Measurements from ENCODE around the gene MGMT. TPM values are rescaled to one million over a fixed set of nuclear protein-coding genes. Genes with fewer than 3 reads are reported as not detected.

Gene MGMT
- total and polyA plus RNA-seq, 2 experiments from 2014 or later: 19.3 to 21.9 TPM

GRCh38 chr10:129525401-129525801 lies 58.4 kb downstream of the MGMT start (continued):
- no peak for TF ChIP-seq ZNF462 (CRISPR knock-in tag; IDR thresholded peaks at IDR 0.05)
- no peak for TF ChIP-seq NANOG (IDR thresholded peaks at IDR 0.05; ENCODE audit: borderline replicate concordance)
- no peak for TF ChIP-seq EZH2phosphoT487 (IDR thresholded peaks at IDR 0.05; ENCODE audit: unreplicated experiment)
- TF ChIP-seq EZH2 (IDR thresholded peaks at IDR 0.05; ENCODE audit: low read depth, unreplicated experiment): no peak

GRCh38 chr10:129526943-129527342 lies 59.9 kb downstream of the MGMT start:
- no peak overlapping the region for H3K27ac Mint-ChIP-seq
- no peak overlapping the region for H3K4me3 ChIP-seq
- no peaks in the 10 kb centered on the region for H3K79me2 ChIP-seq (replicated peaks; ENCODE audit: insufficient read depth)
- H3F3A ChIP-seq (replicated peaks; ENCODE audit: low read depth): no peaks in the 10 kb centered on the region
- no peak overlapping the region for H3K4me2 ChIP-seq
- H2AFZ ChIP-seq: no peak overlapping the region
- no peaks in the 10 kb centered on the region for H3K9me3 Mint-ChIP-seq
- no peak overlapping the region for H3K27ac ChIP-seq (ENCODE audit: low read depth)
- no peak for TF ChIP-seq ZNF462 (CRISPR knock-in tag; IDR thresholded peaks at IDR 0.05)
- no peak for TF ChIP-seq CREB1 (CRISPR knock-in tag; IDR thresholded peaks at IDR 0.05; ENCODE audit: low read depth)
- TF ChIP-seq JUNB (IDR thresholded peaks at IDR 0.05; ENCODE audit: unreplicated experiment): no peak
- TF ChIP-seq NANOG (IDR thresholded peaks at IDR 0.05; ENCODE audit: borderline replicate concordance): no peak
- no peak for TF ChIP-seq CTCF (conservative IDR thresholded peaks at IDR 0.05; ENCODE audit: low read depth in 2 of 2)
- TF ChIP-seq EZH2 (IDR thresholded peaks at IDR 0.05; ENCODE audit: low read depth, unreplicated experiment): no peak
- TF ChIP-seq STAT1 (IDR thresholded peaks at IDR 0.05; ENCODE audit: unreplicated experiment): no peak
- no peak for ATAC-seq
- no peak overlapping the region for H3K4me3 Mint-ChIP-seq
- H3K9me2 ChIP-seq (ENCODE audit: insufficient read depth): 0 out of 2 replicates have a peak, but pooled peaks cover 4% of the 10 kb centered on the region
- H3K4me1 ChIP-seq (ENCODE audit: insufficient read depth): peaks cover 2% of the 10 kb centered on the region; the same call in 1 of the 2 replicates
- peaks cover 6% of the 10 kb centered on the region for H3K27me3 Mint-ChIP-seq (ENCODE audit: insufficient read depth, low read depth, poor library complexity)
- H3K27me3 ChIP-seq (ENCODE audit: insufficient read depth): no peaks in the 10 kb centered on the region
- DNase-seq (ENCODE audit: low spot score): no peak
- H3K36me3 ChIP-seq (ENCODE audit: insufficient read depth): no peaks in the 10 kb centered on the region
- H4K20me1 ChIP-seq (replicated peaks; ENCODE audit: insufficient read depth): no peaks in the 10 kb centered on the region; the same call in 1 of the 2 replicates
- H3K36me3 Mint-ChIP-seq (ENCODE audit: low read depth): peaks cover 6% of the 10 kb centered on the region; the same call in 2 of the 3 replicates
- H3K4me1 Mint-ChIP-seq: peaks cover 25% of the 10 kb centered on the region
